Activated T-cell treated with anti-CD3 and anti-CD28 coated beads, Interleukin-2, amount 50 U/mL, for 48 hours (primary cell): ENCODE measurements around the gene FERMT2.
"Not testable (repeated sequence)": the region's sequence is repeated elsewhere in the genome, so short reads cannot be mapped to it uniquely, and the experiment has no call there.

ENCODE experiments used
- DNase-seq, 2 experiments: peaks; one replicate each; pipeline ENCODE4 v3.0.0-alpha.2; 2020

The FERMT2 gene

DNA sequence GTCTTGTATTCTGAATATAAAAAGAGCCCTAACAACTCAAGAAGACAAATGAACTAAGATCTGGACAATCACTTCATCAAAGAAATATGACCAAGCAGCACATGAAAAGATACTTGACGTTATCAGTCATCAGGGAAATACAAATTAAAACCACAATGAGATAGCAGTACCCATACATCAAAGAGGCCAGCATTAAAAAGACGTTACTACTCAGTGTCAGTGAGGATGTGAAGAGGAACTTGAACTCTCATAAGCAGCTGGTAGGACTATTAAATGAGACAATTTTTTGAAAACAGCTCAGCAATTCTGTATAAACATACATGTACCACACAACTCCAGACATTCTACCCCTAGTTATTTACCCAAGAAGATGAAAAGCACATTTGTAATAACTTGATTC is 55.9 kb downstream of the FERMT2 start:
- DNase-seq, result no peak

DNA sequence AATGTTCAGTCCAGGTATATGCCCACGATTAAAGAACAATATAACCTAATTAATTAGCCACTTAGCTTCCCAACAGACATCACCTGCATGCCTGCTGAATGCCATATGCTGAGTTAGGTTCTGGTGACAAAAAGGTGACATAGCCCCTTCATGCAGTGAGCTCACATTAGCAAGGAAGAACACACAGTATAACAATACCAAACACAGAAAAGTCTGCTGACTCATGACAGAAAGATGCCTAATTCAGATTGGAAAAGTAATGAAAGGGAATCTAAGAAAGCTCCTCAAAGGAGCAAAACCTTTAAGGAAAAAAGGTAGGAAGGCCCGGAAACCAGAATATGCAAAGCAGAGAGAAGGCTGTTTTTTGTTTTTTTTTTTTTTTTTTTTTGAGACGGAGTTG is 59.0 kb downstream of the FERMT2 start:
- DNase-seq, result no peak

DNA sequence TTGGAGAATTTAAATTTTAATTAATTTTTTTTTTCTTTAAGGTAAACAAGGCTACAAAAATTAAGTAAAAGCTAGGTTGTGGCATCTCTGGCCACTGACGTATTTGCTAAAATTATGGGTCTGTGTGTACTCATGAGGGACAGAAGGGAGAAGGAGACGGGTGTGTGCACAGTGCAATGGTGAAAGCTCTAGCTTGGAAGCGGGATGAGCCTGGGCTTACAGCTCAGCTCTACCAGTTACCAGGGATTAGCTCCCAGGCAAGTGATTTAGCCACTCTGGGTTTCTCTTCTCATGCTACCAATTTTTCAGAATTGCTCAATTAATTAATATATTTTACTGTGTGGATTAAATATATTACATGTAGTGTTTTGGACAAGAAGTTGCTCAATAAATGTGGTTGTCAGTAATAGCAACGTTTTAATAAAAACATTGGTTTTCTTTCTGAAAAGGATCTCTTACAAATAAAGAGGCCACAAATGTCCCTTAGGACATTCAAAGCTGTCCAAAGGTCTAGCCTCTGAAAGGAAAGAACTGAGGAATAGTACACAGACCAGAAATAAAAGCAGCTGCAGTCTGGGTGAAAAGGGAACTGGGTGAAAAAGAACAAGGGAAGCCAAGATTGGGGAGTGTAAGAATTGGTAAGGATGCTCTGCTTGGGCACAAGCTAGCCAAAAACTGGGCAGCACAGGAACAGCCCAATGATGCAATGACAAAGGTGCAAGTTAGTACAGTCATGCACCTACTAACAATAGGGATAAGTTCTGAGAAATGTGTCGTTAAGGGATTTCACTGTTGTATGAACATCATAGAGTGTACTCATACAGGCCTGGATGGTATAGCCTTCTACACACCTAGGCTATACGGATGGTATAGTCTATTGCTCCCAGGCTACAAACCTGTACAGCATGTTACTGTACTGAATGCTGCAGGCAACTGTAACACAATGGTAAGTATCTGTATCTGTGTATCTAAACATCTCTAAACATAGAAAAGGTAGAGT is 61.7 kb downstream of the FERMT2 start:
- DNase-seq, result no peak

DNA sequence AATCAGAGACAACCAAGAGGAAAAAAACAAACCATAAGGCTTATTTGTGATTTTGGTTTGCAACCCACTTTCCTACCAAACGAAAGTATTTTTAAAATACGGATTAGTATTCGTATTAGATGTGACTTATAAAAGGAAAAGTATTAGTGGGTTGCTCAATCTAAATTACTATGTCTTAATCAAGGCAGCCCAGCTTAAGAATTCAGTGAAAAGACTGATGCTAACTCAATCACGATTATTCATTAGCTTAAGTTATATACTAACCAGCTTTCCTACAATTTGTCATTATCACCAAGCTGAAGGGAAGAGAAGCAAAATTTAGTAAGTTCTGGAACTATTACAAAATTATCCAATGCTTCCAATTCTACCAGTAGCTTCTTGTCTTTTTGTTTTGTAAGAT is 62.7 kb downstream of the FERMT2 start:
- DNase-seq, result no peak

DNA sequence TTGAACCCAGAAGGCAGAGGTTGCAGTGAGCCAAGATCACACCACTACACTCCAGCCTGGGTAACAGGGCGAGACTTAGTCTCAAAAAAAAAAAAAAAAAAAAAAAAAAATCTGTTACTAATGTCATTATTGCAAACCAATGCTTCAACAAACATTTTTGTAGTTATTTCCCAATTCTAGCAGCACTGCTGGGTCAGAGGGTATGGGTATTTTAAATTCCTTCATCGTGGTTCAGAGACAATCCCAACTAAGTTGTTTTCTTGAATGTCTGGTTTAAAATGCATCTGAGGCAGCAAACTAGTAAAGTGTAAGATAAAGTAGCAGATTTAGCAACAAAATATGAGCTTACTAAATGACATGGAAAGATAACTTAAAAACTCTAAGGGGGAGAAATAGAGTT is 65.6 kb downstream of the FERMT2 start:
- DNase-seq, result no peak

DNA sequence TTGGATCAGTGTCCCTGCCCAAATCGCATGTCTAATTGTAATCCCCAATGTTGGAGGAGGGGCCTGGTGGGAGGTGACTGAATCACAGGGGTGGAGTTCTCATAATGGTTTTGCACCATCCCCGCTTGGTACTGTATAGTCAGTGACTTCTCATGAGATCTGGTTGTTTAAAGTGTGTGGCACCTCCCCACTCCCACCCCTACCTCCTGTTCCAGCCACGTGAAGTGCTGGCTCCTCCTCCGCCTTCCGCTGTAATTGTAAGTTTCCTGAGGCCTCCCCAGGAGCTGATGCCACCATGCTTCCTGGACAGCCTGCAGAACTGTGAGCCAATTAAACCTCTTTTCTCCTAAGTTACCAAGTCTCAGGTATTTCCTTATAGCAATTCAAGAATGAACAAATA is 67.2 kb downstream of the FERMT2 start:
- no peak for DNase-seq

DNA sequence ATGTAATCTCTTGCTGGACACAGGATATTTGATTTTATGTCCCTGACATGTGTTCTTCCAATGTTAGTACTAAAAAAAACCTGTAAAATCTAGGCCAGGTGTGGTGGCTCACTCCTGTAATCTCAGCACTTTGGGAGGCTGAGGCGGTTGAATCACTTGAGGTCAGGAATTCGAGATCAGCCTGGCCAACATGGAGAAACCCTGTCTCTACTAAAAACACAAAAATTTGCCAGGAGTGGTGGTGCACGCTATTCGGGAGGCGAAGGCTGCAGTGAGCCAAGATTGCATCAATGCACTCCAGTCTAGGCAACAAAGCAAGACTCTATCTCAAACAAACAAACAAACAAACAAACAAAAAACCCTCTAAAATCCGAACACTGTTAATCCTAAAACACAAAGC is 68.0 kb downstream of the FERMT2 start:
- no peak for DNase-seq

DNA sequence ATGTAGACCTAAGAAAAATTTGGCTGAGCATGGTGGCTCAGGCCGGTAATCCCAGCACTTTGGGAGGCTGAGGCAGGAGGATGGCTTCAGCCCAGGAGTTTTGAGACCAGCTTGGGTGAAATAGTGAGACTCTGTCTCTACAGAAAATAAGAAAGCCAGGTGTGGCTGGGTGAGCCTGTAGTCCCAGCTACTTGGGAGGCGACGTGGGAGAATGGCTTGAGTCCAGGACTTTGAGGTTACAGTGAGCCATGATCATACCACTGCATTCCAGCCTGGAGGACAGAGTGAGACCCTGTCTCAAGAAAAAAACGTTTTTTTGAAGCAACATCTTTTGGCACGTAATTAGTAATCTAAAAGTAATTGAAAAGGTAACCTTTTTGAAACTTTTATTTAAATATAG is 70.9 kb downstream of the FERMT2 start:
- DNase-seq, result no peak

DNA sequence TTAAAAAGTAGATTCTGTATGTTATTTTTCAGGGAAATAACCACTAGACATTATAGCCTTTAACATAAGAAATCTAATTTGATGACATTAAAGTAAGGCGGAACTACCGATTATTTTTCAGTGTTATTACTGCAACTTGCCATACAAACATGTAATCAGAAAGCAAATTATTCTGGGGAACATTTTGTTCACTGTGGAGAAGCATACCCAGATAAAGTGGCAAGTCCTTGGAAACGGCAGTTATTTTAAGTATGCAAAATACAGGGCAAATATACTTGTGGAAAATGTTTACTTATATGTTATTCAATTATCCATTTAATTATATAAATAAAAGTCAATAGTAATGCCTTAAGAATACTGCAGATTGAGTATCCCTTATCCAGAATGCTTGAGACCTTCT is 71.9 kb downstream of the FERMT2 start:
- DNase-seq, result no peak

DNA sequence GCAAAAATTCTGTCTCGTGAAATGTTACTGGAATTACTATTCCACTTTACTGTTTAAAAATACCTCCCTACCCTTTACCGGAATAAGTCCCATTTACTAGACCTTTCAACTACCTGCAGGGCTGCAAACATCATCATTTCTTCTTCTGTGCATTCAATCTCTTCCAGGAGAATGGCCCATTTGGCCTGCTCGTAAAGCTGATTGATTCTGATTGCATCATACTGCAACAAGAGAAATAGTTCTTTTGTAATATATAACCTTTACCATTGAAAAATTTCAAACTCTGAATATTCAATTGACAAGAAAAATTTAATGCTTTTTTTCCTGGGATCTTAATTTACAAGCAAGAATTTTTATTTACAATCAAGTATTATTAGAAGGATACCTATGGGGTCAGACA is 72.4 kb downstream of the FERMT2 start:
- DNase-seq, result no peak

DNA sequence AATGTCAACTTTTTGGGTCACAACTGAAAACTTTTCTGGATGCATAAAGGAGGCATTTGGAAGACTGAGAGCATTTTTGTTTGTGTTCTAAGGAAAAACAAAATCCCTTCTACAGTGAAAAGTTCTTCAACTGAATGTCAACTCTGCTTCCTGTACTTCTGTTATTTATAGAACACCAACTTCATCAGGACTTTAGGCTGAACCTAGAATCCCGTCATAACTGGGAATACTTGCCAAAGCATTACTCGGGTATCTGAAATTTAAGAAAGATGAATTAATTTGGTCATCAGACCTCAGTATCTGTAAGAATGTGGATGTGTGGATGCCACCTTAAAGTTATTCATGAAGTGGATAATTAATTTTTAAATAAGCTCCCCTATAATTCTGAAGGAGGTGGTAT is 73.2 kb downstream of the FERMT2 start:
- no peak for DNase-seq

DNA sequence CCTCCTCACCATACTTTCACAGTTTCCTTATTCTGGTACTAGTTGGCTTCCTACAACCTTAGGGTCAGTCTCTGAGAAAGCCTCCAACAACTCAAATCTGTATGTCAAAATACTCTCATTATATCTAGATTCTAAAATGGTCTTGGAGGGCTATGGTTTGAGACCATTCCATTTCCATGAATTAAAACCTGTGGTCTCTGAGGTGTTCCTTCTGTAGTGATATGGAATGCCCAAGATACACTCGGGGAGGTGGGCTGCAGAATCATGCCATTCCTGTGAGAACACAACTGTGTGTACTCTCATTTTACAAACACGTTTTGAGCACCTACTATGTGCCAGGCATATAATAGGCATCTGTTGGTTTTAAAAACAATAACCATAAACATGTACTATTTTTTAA is 74.0 kb downstream of the FERMT2 start:
- no peak for DNase-seq

DNA sequence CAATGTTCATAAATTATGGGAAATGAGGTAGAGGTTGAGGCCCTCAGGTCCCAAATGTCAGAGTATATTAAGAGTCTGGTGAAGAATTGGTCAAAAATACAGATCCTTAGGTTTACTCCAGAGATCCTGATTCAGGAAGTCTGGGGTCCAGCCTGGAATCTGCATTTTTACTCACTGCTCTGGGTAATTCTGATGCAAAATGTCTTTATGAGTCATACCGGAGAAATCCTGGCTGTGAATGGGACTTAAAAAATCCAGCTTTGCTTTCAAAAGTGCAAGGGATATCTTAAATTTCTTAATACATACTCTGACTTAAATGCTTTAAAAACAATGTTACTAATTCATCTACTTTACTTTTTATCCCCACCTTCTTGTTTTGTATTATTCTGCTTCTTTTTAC is 74.5 kb downstream of the FERMT2 start:
- DNase-seq, result no peak

DNA sequence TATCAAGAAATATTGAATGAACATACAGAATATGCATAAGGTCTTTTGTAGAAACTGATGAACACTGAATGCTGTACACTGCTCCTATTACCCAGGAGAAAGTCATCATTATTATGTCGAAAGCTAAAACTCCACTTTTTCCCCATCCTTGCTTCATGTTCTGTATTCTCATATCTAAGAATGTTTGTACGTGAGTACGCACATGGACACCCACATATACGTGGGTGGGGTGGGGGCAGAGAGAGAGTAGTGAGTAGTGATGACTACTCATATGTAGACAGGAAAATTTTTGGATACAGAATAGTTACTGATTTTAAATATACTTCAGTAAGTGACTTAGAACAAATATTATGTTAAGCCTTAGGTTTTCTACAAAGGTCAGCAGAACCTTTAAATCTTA is 75.1 kb downstream of the FERMT2 start:
- DNase-seq, result no peak

DNA sequence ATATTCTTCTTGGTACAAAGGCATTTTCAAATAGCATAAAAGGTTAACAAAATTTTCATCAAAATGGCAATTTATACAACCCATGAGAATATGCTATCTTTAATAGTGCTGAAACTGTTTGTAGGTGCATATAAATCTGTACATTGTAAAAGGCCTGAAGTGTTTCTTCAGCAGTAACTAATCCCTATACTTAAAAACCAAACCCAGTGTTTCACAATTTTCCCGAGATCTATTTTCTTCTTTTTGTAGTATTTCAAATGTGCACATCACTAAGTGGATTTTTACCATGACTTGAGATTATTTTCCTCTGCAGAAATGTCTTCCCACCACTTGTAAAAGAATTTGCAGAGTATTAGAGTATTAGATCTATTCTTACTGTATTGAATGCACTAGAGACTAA is 76.5 kb downstream of the FERMT2 start:
- DNase-seq, result no peak

DNA sequence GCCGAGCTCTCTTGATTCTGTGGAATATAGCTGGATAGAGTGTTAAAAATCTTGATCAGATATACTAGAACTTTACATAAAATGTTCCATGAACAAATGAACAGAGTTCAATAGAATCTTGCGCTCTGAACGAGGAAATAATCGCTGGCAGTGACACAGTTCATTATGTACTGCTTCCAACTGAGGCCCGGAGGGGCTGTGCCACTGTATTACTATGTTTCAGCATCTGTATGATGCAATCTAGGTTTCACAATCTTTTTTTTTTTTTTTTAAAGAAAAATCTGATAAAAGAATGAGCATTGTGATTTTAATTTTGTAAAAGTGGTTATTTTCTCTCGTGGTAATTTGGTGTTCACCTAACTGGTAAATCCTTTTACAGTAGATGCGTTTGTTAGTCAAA is 77.2 kb downstream of the FERMT2 start:
- no peak for DNase-seq

DNA sequence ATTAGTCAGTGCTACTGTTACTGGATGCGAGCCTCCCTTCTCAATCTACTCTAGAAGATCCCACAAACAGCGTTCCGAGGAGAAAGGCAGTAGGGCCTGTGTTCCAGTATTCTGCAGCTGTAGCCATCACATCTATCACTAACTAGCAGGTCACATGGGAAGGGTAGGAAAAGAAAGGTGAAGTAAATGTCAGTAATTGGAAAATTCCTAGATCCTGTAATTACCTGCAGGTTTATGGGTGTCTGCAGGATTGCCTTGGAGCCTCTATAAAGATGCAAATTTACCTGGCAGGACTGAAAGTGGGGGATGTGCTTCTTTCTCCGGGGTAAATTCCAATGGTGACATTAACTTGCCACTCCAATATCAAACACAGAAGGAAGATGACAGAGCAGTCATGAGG is 77.8 kb downstream of the FERMT2 start:
- no peak for DNase-seq

DNA sequence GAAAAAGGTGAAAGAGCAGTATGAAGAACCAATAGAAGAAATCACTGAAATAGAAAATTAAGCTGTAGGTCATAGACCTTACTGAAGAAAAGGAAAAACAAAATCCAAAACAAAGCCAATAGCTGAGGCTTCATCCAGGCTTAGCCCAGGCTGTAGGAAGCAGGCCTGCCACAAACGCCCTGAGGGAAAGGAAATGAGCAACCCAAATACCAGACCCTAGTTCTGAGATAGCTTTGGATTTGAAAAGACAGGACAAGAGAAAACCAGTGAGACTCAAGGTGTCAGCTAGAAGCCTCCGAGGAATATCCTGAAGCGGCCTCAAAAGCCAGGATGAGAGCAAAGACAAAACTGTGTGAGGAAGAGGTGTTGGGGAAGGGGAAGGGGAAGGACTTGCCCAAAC is 79.2 kb downstream of the FERMT2 start:
- DNase-seq, result no peak

DNA sequence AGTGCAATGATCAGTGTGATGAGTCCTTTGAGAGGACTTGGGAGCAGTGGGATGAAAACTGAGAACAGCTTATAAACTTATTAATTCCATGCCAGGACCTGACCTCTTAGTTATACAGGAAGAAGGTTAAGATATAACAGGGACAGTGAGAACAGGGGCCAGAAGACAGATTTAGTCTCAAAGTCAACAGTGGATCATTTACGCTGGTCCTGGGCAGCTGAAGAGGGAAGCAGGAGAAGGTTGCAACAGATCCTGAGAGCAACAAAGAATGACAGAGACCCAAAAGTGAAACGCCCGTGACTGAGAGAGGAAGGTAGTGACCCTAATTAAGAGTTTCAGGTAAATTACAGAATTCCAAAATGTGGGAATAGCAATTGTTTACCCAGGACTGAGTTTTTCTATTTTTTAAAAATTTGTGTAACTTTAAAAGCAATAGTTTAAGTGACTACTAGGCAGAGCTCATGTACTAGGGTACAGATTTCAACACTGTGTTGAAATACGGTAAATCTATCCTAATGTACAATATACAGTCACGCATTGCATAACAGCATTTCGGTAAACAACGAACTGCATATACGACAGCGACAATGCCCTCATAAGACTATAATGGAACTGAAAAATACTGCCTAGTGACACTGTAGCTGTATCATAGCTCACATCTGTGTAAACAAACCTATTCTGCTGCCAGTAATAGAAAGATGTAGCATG is 81.8 kb downstream of the FERMT2 start:
- DNase-seq, result no peak

DNA sequence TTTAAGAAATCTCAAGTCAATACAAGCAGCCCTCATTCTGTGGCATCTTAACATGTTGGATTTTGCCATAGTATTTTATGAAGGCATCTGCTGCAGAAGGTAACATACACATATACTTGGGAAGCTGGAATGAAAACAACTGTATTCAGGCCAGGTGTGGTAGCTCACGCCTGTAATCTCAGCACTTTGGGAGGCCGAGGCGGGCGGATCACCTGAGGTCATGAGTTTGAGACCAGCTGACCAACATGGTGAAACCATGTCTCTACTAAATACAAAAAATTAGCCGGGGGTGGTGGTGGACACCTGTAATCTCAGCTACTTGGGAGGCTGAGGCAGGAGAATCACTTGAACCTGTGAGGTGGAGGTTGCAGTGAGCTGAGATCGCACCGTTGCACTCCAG is 86.0 kb downstream of the FERMT2 start:
- not testable (repeated sequence) for DNase-seq

DNA sequence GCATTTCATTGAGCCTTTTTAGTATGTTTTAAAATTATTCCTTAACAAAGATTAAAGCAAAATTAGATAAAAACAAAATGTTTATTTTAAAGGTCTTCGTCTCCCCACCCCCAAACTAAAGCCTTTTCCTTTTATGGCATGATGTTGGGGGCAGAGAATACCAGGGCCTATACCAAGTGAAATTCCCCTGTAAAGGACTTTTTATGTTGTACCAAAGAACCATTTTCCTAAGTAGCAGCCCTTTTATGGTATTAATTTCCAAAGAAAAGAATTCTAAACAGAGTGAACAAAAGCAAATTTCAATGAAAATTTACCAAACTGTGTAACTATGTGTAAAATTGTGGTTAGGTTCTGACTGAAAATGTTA is 87.5 kb downstream of the FERMT2 start:
- DNase-seq, result no peak

DNA sequence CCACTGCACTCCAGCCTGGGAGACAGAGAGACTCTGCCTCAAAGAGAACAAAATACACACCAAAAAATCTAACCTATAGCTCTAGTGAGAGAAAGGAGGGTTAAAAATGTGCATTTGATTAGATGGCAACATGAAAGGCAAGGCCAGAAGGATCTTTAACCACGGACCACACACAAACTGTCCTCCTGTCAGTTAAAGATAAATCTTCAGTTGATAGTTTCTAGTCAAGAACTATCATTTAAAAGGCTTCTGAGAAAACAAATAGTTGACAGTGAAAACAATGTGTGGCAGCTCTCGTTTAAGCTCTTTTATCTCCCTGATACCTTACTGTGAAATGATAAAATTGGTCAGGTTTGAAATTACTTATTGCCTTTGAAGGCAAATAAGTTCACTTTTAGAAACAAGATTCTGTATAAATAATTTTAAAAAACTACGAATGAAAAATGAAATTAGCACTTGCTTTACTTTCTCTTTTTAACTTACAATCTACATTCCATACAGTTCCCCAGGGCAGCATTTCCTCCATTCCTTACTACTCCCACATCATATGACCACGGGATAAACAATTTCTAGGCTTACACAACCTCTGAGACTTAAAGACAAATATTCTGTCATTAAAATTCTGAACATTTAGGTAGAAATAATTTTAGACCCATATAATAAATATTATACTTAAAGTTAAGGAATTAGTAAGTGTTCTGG is 88.1 kb downstream of the FERMT2 start:
- DNase-seq, result no peak

DNA sequence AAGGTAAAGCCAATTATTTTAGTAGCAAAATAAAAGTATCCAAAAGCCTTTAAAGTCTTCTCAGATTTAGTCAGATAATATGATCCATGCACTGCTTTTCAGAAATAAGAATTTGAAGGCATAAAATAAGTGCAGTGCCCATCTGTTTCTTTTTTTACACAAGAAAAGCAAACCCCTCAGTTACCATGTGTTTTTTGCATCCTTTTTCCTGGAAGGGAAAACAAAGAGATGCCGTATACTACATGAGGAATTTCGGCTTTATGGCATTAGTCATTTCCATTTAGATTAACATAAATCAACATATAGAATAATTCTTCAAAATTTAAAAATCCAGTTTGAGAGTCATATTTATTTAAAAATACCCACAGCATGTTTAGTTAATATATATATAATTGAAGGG is 89.4 kb downstream of the FERMT2 start:
- DNase-seq, result no peak

DNA sequence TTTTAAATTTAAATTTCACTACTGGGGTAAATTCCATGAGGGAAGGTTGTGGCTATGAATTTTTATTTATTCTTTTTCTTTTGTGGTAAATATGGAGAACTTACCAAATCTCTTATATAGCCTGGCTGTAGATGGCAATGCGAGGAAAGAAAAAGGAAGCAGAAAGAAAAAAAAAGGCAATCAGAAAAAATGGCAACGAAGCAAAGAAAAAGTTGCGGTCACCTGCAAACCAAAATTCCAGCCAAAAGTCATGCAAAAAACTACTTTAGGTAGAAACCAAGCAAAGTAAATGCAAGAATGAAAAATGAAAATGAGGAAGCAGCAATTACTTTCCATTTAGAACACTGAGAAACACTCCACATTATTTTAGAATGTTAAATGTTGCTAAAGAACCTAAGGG is 89.9 kb downstream of the FERMT2 start:
- no peak for DNase-seq
